Liver (tissue), 9 donors: Measurements from ENCODE around the gene CAMKV. TPM values are rescaled to one million over a fixed set of nuclear protein-coding genes. Genes with fewer than 3 reads are reported as not detected.

ENCODE experiments used
- DNase-seq: peaks from one replicate; pipeline ENCODE4 v3.0.0-alpha.2; 2017; ENCODE audit warnings: low spot score
- H3K27ac ChIP-seq, 2 donors: one replicate each; pipeline ENCODE4 v1.7.0; 2013; ENCODE audit warnings: inconsistent platforms in 2 of 2, low read length in 2 of 2, control low read depth in 1 of 2, low read depth in 1 of 2, mild to moderate bottlenecking in 1 of 2
- H3K27me3 ChIP-seq, 4 donors: one replicate each; pipeline versions ENCODE4 v1.6.1 to v1.7.0; 2013; ENCODE audit warnings: low read length in 3 of 4, inconsistent platforms in 1 of 4, mild to moderate bottlenecking in 1 of 4, moderate library complexity in 1 of 4; ENCODE audit not compliant: control insufficient read depth in 4 of 4, insufficient read depth in 4 of 4
- H3K36me3 ChIP-seq, 4 donors: one replicate each; pipeline versions ENCODE4 v1.6.1 to v1.7.0; 2013; ENCODE audit warnings: low read length in 3 of 4, mild to moderate bottlenecking in 3 of 4, low read depth in 1 of 4, moderate library complexity in 1 of 4; ENCODE audit not compliant: control insufficient read depth in 4 of 4, insufficient read depth in 3 of 4
- H3K4me1 ChIP-seq, 4 donors: one replicate each; pipeline versions ENCODE4 v1.6.1 to v1.7.0; 2013; ENCODE audit warnings: low read length in 3 of 4, mild to moderate bottlenecking in 3 of 4, moderate library complexity in 1 of 4; ENCODE audit not compliant: control insufficient read depth in 4 of 4, insufficient read depth in 4 of 4
- H3K4me3 ChIP-seq, 3 donors: one replicate each; pipeline versions ENCODE4 v1.6.1 to v1.7.0; 2013; ENCODE audit warnings: low read length in 3 of 3, control low read depth in 1 of 3, low read depth in 1 of 3, mild to moderate bottlenecking in 1 of 3
- H3K9ac ChIP-seq, 2 donors: one replicate each; pipeline ENCODE4 v1.7.0; 2013; ENCODE audit warnings: low read length in 2 of 2, mild to moderate bottlenecking in 2 of 2, moderate library complexity in 2 of 2, control low read depth in 1 of 2, low read depth in 1 of 2
- H3K9me3 ChIP-seq, 4 donors: one replicate each; pipeline versions ENCODE4 v1.6.1 to v1.7.0; 2013; ENCODE audit warnings: low read length in 3 of 4; ENCODE audit not compliant: control insufficient read depth in 4 of 4
- CTCF ChIP-seq: fragments of 150-350 bp; IDR thresholded peaks from 2 replicates; pipeline ENCODE4 v1.5.1; 2017; ENCODE audit warnings: improper control_type of control experiment, low read depth, low read length; ENCODE audit not compliant: missing input control
- EGR1 ChIP-seq, 2 donors: IDR thresholded peaks; 2 replicates each; pipeline ENCODE4 v1.6.1; 2016 to 2018; ENCODE audit warnings: antibody characterized with exemption in 2 of 2, low read depth in 2 of 2
- FOXA1 ChIP-seq: IDR thresholded peaks from 2 replicates; pipeline ENCODE4 v1.6.1; 2016; ENCODE audit warnings: antibody characterized with exemption
- FOXA2 ChIP-seq: IDR thresholded peaks from 2 replicates; pipeline ENCODE4 v1.6.1; 2016; ENCODE audit warnings: antibody characterized with exemption
- GABPA ChIP-seq, 2 donors: IDR thresholded peaks in 1 of 2; conservative IDR thresholded peaks in 1 of 2; 2 replicates each; pipeline ENCODE4 v1.6.1; 2016; ENCODE audit warnings: antibody characterized with exemption in 2 of 2, mild to moderate bottlenecking in 1 of 2, moderate library complexity in 1 of 2
- HNF4A ChIP-seq, 2 donors: conservative IDR thresholded peaks; 2 replicates each; pipeline ENCODE4 v1.6.1; 2016; ENCODE audit warnings: antibody characterized with exemption in 2 of 2, mild to moderate bottlenecking in 2 of 2
- HNF4G ChIP-seq: IDR thresholded peaks from 2 replicates; pipeline ENCODE4 v1.6.1; 2016; ENCODE audit warnings: antibody characterized with exemption
- JUND ChIP-seq, 2 donors: IDR thresholded peaks; 2 replicates each; pipeline ENCODE4 v1.6.1; 2016; ENCODE audit warnings: antibody characterized with exemption in 2 of 2
- MAX ChIP-seq: IDR thresholded peaks from 2 replicates; pipeline ENCODE4 v1.6.1; 2016; ENCODE audit warnings: antibody characterized with exemption
- NR2F2 ChIP-seq: IDR thresholded peaks from 2 replicates; pipeline ENCODE4 v1.6.1; 2016; ENCODE audit warnings: antibody characterized with exemption
- RAD21 ChIP-seq, 2 donors: IDR thresholded peaks; 2 replicates each; pipeline ENCODE4 v1.6.1; 2016; ENCODE audit warnings: antibody characterized with exemption in 2 of 2, mild to moderate bottlenecking in 2 of 2
- REST ChIP-seq: IDR thresholded peaks from 2 replicates; pipeline ENCODE4 v1.6.1; 2016; ENCODE audit warnings: antibody characterized with exemption, mild to moderate bottlenecking
- RXRA ChIP-seq, 2 donors: IDR thresholded peaks; 2 replicates each; pipeline ENCODE4 v1.6.1; 2017 to 2018; ENCODE audit warnings: antibody characterized with exemption in 2 of 2, mild to moderate bottlenecking in 1 of 2
- SP1 ChIP-seq: IDR thresholded peaks from 2 replicates; pipeline ENCODE4 v1.6.1; 2018; ENCODE audit warnings: antibody characterized with exemption, mild to moderate bottlenecking
- TAF1 ChIP-seq: conservative IDR thresholded peaks from 2 replicates; pipeline ENCODE4 v1.6.1; 2016; ENCODE audit warnings: antibody characterized with exemption, mild to moderate bottlenecking
- YY1 ChIP-seq: IDR thresholded peaks from 2 replicates; pipeline ENCODE4 v1.6.1; 2016; ENCODE audit warnings: antibody characterized with exemption, mild to moderate bottlenecking
- ZBTB33 ChIP-seq: IDR thresholded peaks from 2 replicates; pipeline ENCODE4 v1.6.1; 2016; ENCODE audit warnings: antibody characterized with exemption
- WGBS: extraction: QIAGEN DNeasy Blood & Tissue Kit; methylation state at CpG from one replicate; pipeline ENCODE4 v1.1.7; 2013; 5-methylcytosine and 5-hydroxymethylcytosine counted together
- polyA plus RNA-seq, 2 donors: library from polyadenylated mRNA; stranded (reverse) in 1 of 2; unstranded in 1 of 2; fragments of 200-250 nt in 1 of 2; fragments of >200 nt in 1 of 2; fragmentation: Nextera tagmentation in 1 of 2; extraction: Ambion mirVana in 1 of 2; gene quantifications; one replicate each; pipeline versions ENCODE4 v1.2.1 to v1.2.3, GENCODE V29; 2013 to 2015
- total RNA-seq, 2 donors: library from RNA; depleted of rRNA; stranded (reverse); fragments of >200 nt; gene quantifications; one replicate each; pipeline ENCODE4 v1.2.3, GENCODE V29; 2014
- TF ChIP-seq, protein P1 (sequence below): IDR thresholded peaks from 2 replicates; pipeline ENCODE4 v1.6.1; 2016; ENCODE audit warnings: antibody characterized with exemption
- donor health status: healthy.
- donor health status: healthy.
- donor health status: healthy.
- donor health status: healthy.
- donor health status: healthy.

CAMKV gene
- total and polyA plus RNA-seq, 4 donors = not detected

GRCh38 chr3:49845694-49846093 lies 24.0 kb downstream of the CAMKV start (continued):
- no peak for TF ChIP-seq NR2F2
- no peak for TF ChIP-seq ZBTB33
- peak; percentile 8 to 36 for TF ChIP-seq RXRA (IDR thresholded peaks at IDR 0.05)
- TF ChIP-seq HNF4G = no peak
- peak; percentile 63 for TF ChIP-seq SP1
- no peak for TF ChIP-seq EGR1 (IDR thresholded peaks at IDR 0.05; ENCODE audit: low read depth in 2 of 2)

GRCh38 chr3:49844464-49845183 lies 25.1 kb downstream of the CAMKV start:
- H3K36me3 ChIP-seq = no peaks in the 10 kb centered on the region

More at GRCh38 chr3:49844464-49845183, 25.1 kb downstream of the CAMKV start:
- Histone ChIP-seq H3K9ac (no peak overlapping the region), H3K4me3 (no peak overlapping the region), H3K27me3 (no peaks in the 10 kb centered on the region), H3K27ac (no peak overlapping the region), H3K4me1 (peaks cover 1 to 12% (median 7%) of the 10 kb centered on the region in 4 donors), H3K9me3 (no peaks in the 10 kb centered on the region)
- TF ChIP-seq MAX (no peak), EGR1 (IDR thresholded peaks at IDR 0.05; ENCODE audit: low read depth in 2 of 2) (no peak), YY1 (no peak), ZBTB33 (no peak), CTCF (no peak), FOXA2 (no peak), RAD21 (IDR thresholded peaks at IDR 0.05) (no peak), HNF4G (no peak), JUND (IDR thresholded peaks at IDR 0.05) (no peak), NR2F2 (no peak), HNF4A (conservative IDR thresholded peaks at IDR 0.05) (no peak), GABPA (IDR thresholded peaks at IDR 0.05 in 1 of 2, conservative IDR thresholded peaks at IDR 0.05 in 1 of 2) (no peak), RXRA (IDR thresholded peaks at IDR 0.05) (no peak), REST (no peak), TAF1 (no peak), FOXA1 (no peak), SP1 (no peak)
- TF ChIP-seq, protein P1, sequence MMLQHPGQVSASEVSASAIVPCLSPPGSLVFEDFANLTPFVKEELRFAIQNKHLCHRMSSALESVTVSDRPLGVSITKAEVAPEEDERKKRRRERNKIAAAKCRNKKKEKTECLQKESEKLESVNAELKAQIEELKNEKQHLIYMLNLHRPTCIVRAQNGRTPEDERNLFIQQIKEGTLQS = no peak
- no peak for DNase-seq
- 86% methylated on average over 5 of the region's 5 CpGs for WGBS
